GM23338 (cell line): ENCODE measurements around the gene GRIK5.

ENCODE experiments used
- EZH2phosphoT487 ChIP-seq: fragments of 200-600 bp; sonication (generic); IDR thresholded peaks from one replicate; pipeline ENCODE4 v1.8.1; 2018; ENCODE audit warnings: antibody characterized with exemption; ENCODE audit not compliant: unreplicated experiment
- REST ChIP-seq: IDR thresholded peaks from one replicate; pipeline ENCODE4 v1.6.1; 2018; ENCODE audit warnings: antibody characterized with exemption; ENCODE audit not compliant: unreplicated experiment
- TF ChIP-seq, protein P1 (sequence below), 2 experiments: fragments of 200-600 bp in 1 of 2; sonication (generic) in 1 of 2; conservative IDR thresholded peaks; 2 replicates each; pipeline versions ENCODE4 v1.5.1 to v1.6.1; 2016 to 2017; ENCODE audit warnings: antibody characterized with exemption in 2 of 2, low read depth in 2 of 2, mild to moderate bottlenecking in 2 of 2, moderate library complexity in 1 of 2

- TF ChIP-seq, protein P1, sequence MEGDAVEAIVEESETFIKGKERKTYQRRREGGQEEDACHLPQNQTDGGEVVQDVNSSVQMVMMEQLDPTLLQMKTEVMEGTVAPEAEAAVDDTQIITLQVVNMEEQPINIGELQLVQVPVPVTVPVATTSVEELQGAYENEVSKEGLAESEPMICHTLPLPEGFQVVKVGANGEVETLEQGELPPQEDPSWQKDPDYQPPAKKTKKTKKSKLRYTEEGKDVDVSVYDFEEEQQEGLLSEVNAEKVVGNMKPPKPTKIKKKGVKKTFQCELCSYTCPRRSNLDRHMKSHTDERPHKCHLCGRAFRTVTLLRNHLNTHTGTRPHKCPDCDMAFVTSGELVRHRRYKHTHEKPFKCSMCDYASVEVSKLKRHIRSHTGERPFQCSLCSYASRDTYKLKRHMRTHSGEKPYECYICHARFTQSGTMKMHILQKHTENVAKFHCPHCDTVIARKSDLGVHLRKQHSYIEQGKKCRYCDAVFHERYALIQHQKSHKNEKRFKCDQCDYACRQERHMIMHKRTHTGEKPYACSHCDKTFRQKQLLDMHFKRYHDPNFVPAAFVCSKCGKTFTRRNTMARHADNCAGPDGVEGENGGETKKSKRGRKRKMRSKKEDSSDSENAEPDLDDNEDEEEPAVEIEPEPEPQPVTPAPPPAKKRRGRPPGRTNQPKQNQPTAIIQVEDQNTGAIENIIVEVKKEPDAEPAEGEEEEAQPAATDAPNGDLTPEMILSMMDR (conservative IDR thresholded peaks at IDR 0.05; ENCODE audit: low read depth in 2 of 2): no peak
- TF ChIP-seq REST: no peak
- no peak for TF ChIP-seq EZH2phosphoT487
These were observed 48.8 kb downstream of the GRIK5 start for GRCh38 chr19:42021185-42021584.
